HG03565 (cell line): ENCODE results near the gene MICAL2.

Experiments
- ATAC-seq: cut with Tn5 transposase; IDR thresholded peaks from one replicate; pipeline ENCODE4 v1.9.1; 2021; ENCODE audit warnings: mild to moderate bottlenecking, moderate library complexity; ENCODE audit not compliant: unreplicated experiment

The MICAL2 gene

DNA sequence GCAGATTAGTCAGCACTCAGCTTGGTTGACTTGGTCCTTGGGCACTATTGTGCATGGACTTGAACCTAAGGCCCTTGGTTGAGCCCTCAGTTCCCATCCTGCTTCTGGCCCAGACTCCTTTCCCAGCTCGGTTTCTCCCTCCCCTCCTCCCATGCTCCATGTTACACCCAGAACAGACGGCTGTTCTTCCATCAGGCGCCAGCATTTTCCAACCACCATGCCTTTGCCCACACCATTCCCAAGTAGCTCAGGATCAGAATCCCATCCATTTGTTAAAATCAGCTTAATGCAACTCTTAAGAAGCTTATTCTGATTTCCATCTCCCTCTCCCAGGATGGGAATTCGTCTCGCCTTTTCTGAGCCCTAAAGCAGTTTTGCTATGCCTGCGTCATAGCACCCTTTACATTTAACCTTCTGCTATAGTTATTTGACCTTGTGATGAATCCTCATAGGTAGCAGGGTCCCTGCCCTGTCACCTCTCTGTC is 110.7 kb downstream of the MICAL2 start:
- no peak for ATAC-seq

DNA sequence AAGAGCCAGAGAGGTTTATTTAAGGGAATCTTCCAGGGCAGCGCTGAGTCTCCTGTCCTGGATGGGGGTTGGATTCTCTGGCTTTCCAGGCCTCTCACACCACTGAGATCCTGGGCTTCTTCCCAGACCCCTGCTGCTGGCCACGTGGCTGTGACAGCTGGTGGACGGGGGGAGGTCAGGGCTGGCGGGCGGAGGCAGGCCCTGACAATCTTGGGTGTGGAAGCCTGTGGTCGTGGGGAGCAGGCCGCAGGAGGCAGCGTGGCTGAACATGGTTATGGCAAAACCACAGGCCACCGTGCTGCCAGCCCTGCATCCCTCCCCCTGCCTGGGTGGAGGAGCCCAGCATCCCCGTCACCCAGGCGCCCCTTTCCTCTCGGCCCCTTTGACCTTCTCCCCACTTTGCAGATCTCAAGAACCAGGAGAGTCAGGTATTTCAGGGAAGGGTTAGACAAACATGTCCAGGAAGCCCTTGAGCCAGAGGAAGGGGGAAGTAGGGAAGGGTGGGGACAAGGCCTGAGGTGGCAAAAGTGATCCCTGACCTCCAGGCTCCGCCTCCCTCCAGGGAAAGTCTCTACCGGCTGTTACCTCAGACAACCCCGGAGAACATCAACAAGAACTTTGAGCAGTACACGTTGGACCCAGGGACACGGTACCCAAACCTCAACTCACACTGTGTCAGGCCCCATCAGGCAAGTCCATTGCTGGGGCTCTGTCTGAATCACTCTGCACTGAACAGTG is 111.8 kb downstream of the MICAL2 start:
- no peak for ATAC-seq

DNA sequence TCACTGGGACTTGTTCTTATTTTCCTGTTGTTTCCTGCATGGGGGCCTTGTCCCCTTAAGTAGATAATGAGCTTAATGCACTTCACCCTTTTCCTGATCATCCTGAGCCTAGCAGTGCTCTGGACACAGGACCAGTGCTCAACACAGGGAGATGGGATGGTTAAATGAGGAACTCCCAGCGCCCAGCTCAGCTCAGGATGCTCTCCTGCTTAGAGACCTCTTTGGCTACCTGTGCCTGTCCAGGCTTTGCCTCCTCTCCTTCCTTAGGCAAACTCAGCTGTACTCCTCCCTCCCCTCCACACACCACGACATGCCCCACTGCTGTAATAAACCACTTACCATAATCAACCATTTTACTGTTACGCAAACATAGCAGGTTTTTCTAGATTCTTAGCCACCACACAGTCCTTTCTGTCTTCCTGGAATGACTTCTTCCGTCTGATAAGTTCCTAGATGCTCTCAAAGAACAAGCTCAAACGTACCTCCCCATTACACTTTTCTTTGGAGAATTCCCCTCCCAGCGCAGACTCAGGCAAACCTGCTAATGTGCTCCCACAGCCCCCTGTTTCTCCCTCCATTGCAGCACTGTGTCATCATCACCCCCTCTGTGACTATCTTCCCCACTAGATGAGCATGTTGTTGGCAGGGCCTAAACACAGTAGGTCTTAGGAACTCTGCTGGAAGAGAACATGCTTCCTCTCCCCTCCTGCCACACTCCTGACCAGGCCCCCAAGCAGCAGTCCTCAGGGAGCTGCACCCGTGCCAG is 113.6 kb downstream of the MICAL2 start:
- no peak for ATAC-seq

DNA sequence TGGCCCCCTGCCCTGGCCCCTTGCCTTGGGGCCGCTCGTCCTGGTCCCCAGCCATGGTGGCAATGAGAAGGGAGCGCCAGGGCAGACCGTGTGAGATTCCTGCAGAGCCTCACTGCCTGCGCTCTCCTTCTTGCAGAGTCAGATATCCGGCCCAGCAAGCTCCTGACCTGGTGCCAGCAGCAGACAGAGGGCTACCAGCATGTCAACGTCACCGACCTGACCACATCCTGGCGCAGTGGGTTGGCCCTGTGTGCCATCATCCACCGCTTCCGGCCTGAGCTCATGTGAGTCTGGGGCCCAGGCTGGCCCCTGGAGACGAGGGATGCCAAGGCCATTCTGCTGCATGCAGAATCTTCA is 114.1 kb downstream of the MICAL2 start:
- ATAC-seq = peak; percentile 94

DNA sequence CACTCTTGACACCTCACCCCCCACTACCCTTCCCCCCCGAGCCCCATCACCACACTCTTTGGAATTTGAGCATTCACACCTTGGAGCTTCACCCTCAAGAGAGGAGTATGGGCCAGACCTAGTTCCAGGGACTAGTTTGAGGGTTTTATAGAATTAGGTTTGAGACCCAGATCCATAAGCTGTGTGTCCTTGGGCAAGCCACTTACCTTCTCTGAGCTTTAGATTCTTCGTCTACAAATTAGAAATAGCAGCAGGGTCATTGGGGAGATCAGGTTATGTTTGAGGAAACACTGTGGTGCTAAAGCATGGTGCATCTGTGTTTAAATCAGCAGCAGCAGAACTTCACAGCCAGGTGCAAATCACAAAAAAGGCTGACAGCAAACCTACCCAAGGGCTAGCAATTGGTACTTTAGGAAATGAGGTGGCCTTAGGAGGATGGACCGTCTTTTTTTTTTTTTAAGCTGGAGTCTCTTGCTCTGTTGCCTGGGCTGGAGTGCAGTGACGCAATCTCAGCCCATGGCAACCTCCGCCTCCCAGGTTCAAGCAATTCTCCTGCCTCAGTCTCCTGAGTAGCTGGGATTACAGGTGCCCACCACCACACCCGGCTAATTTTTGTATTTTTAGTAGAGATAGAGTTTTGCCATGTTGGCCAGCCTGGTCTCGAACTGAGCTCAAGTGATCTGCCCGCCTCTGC is 114.8 kb downstream of the MICAL2 start:
- no peak for ATAC-seq

DNA sequence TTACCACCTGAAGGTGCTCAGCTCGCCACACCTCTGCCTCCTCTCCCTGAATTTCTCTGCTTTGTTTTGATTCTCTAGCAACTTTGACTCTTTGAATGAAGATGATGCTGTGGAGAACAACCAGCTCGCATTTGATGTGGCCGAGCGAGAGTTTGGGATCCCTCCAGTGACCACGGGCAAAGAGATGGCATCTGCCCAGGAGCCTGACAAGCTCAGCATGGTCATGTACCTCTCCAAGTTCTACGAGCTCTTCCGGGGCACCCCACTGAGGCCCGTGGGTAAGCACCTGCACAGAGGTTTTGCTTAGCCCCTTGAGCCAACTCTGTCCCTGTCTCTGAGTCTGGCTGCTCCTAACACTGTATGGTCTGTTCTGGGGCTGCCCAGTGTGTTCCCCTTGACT is 115.7 kb downstream of the MICAL2 start:
- ATAC-seq = no peak

DNA sequence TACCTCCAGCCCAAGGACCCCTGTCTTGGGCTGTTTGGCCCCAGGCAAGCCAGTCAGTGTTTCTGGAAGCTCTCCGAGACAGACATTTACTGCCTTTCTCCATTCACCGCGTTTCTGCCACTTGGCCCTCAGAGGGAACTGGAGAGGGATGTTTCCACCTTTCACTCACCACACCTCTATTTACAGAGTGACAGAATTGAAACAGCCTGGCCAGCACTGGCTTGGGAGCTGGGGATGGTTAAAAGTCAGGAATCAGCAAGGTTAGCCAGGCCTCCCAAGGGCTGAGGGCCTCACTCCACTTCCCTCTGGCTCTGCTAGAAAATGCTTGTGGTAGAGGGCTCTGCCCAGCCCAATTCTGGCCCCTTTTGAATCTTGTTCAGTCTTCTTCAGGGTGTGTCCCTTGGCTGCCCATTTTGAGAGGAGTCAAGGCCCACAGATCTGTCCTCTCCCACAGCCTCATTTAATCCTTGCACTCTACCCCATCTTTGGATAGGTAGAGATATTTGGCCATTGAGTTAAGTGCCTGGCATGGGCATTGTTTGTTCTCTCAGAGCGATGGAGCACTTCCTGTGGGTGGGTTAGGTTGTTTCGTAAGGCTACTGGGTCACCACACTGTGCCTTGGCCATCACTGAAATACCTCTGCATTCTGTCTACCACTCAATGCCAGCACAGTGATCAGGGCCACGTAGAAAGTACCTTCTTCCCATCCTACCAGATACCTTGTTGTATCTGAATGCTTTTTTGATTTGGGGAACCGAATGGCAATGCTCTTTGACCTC is 119.2 kb downstream of the MICAL2 start:
- ATAC-seq = no peak

DNA sequence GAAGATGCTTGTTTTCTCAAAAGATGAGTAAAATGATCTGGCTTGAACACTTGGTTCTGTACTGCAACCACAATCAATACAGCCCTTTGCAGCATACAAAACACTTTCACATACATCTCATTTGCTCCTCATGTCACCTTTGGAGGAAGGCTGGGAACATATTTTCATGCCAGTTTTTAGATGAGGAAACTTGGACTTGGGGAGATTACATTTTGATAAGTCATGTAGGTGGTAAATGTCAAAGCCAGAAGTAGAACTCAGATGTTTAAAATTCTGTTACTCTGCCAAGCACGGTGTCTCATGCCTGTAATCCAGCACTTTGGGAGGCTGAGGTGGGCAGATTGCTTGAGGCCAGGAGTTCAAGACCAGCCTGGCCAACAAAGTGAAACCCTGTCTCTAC is 121.8 kb downstream of the MICAL2 start:
- no peak for ATAC-seq

DNA sequence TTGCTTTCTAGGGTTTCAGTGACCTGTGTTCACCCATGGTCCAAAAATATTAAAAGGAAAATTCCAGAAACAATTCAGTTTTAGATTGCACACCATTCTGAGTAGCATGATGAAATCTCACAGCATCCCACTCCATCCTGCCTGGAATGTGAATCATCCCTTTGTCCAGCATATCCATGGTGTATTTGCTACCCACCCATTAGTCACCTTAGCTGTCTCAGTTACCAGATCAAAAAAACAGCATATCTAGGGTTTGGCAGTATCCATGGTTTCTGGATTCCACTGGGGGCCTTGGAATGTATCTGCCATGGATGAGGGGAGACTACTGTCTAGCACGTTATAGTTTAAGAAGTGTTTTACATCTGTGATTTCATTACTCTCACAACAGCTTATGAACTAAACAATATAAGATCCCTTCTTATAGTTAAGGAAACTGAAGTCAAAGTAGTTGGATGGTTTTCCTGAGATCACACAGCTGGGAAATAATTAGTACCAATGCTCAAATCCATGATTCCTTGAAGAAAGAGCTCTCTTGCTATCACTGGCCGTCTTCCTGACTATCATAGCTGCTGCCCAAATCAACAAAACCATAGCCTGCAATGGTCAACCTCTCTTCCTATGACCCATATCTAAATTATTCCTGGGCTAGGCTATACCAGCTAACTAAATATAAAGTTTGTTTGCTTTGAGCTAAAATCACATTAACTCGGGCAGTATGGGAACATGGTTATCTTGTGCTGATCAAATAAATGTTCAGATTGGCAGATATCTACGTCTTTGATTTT is 122.6 kb downstream of the MICAL2 start:
- ATAC-seq = no peak

DNA sequence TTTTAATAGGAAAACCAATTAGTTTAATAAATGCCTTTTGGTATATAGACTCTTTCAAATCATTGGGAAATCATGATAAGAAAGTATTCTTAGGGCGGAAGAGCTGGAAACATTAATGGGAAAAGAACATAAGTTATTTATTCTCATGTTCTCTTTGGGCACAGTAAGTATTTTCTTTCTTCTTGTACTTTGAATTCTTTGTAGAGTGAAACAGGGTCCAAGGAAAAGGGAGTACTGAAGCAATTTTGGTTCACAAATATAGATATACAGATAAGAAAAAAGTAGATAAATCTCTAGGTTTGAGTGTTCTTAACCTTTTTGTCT is 123.2 kb downstream of the MICAL2 start:
- no peak for ATAC-seq

DNA sequence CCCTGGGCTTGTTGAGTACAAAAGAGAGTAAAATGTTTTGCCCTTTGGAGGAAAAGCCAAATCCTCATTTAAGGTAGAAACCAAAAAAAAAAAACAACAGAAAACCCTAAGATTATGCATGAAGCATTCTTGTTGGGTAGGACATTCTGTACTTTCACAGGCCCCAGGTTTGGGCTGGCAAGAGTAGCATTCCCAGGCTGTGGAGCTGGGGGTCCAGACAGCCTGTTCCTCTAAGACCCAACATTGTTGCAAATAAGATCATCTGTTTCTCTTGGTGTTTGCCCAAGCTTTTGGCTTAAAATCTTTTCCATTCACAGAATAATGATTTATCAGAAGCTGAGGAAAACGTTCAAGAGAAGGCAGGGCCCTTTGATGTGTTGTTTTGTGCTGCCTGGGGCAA is 123.8 kb downstream of the MICAL2 start:
- ATAC-seq = no peak

DNA sequence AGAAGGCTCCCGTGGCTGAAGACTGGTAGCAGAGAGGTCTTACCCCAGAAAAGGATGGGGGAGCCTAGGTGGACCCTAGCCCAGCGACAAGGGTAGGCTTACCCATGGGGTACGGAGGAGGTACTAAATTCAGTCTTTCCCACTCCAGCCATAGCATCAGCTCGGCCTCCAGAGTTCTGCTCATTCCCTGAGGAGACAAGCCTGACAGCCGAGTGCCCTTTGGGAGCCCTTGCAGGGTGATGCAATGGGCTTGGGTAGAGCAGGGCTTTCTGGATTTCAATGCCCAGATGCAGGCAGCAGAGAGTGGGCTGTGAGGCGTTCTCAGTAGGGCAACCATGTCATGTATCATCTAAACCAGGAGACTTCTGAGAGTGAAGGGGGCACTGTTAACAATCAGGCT is 124.7 kb downstream of the MICAL2 start:
- ATAC-seq = no peak

DNA sequence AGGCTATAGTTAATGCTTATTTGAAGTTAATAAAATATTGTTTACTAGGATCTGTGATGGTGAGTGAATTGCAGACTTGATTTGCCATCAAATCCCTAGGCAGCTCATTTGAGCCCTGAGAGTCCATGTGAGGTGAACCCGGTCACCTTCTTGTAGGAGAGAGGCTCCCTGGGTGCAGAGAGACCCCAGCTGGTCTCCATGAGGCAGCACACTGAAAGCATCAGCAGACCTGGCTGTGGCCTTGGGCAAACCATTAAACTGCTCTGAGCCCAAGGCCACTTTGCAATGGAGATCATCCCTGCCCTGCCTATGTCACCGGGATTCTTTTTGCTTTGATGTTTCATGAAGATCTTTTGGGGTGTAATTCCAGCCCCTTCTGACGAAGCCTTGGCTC is 125.2 kb downstream of the MICAL2 start:
- no peak for ATAC-seq

DNA sequence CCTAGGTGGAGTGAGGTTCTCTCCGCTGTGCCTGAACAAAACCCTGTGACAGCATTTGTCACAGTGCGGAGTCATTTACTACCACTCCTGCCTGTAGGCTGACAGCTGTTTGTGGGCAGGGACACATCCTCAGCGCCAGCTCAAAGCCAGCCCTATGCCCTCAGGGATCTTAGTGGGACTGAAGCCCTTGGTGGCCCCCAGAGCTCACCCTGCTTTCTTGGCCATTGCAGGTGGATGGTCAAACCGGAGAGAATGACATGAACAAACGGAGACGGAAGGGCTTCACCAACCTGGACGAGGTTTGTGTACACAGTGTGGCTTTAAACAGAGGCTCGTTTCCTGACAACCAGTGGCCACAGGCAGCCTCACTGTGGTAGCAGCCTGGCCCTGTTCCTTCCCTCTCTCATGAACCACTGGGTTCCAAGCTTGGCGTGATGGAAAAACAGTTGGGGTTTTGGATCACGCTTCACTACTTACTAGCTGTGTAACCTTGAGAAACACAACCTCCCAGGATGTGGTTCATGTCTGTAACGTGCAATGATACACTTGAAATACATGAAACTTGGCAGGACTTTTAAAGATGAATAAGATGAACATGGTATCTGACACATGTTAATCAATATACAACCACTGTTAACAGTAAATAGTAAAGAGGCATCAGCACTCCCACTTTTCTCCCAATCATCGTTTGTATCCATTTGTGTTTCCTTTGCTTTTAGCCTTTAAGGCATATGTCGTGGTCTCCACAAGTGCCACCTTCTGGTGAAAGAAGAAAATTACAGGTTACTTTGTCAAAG is 125.8 kb downstream of the MICAL2 start:
- ATAC-seq = peak; percentile 59

DNA sequence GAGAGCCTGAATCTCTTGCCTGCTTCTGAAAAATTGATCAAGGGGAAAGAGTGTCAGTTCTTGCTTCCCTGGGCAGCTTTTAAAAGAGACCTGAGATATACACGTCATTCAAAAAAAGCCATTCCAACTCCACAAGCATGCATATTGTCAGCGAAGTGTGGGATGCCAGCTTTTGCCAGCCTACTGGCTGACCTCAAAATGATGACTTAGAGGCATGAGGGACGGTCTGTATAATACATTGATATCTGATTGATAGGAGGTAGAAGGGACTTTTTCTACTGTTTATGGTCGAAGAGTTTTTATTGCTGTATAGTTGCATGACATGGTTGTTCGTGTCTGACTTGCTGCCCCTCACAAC is 126.3 kb downstream of the MICAL2 start:
- ATAC-seq = no peak

DNA sequence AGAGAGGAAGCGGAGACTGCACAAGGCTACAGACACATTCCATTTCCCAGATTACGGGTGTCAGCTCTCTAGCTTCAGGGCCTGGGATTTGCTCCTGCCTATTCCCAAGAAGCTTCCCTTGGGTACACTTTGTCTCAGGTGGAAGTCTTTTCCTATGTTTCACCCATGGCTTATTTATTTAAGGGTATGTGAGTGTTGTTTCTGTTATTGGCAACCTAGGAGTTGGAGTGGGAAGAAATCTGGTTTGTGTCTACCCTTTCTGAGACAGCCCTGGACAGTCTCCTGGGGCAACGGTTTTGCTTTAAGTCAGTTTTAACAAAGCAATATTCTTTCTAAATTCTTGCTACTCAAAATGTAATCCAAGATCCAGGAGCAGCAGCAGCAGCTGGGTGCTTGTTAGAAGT is 127.0 kb downstream of the MICAL2 start:
- ATAC-seq = no peak

DNA sequence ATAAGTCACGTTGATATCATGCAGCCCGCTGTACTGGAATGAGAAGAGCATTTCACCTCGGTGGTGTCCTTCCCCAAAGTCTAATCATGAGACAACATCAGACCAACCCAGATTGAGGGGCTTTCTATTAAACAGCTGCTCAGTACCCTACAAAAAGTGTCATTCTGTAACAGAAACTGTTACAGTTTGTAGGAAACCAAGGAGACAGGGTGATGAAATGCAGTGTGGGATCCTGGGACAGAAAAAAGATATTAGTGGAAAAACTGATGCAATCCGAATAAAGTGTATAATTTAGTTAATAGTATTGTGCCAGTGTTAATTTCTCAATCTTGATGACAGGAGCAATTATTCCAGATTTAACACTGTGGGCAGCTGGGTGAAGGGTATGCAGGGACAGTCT is 128.0 kb downstream of the MICAL2 start:
- no peak for ATAC-seq

DNA sequence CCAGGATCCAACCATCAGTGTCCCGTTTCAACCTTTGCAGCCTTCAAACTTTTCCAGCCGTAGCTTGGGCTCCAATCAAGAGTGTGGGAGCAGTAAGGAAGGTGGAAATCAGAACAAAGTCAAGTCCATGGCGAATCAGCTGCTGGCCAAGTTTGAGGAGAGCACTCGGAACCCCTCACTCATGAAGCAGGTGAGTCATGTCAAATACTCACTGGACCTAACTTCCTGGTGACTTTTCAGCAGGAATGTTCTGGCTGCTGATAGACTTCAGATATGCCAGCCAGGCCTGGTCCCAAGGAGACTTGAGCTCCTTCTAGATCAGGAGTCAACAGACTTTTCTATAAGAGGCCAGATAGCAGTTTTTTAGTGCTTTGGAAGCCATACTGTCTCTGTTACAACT is 129.0 kb downstream of the MICAL2 start:
- ATAC-seq = no peak

DNA sequence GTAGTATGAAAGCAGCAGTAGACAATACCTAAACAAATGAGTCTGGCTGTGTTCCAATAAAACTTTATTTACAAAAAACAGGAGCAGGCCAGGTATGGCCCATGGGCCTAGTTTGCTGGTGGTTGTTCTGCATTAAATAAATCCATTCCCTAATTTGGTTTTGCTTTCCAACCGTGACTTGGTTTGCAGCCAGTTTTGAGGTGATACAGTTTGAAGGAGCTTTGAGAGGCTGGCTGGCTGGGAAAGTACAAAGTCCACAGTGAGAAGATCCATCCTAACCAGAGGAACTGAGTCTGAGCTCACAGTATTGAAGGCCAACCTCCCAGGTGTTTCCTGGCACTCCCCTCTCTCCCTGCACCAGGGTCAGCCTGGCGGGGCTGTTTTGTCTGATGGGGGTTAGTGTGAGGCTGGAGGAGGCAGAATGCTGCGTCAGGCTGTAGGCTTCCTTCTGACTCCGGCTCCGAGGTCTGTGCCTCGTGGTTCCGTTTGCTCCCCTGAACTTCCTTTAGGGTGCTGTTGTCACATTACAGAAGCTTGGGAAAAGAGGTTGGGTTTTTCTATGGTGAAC is 129.5 kb downstream of the MICAL2 start:
- no peak for ATAC-seq
